ENCODE results near the gene HSPH1.

The HSPH1 gene

GRCh38 chr13:31096654-31097302 lies 64.9 kb downstream of the HSPH1 start:
- no peak for DNase-seq (ENCODE audit: extremely low read depth, low read depth)
- no peak for TF ChIP-seq CTCF (IDR thresholded peaks at IDR 0.05; ENCODE audit: low read depth, low read length)

GRCh38 chr13:31094331-31095015 lies 67.2 kb downstream of the HSPH1 start:
- DNase-seq (ENCODE audit: extremely low read depth, low read depth), result no peak
- TF ChIP-seq CTCF (IDR thresholded peaks at IDR 0.05; ENCODE audit: low read depth, low read length), result no peak

- no peak for TF ChIP-seq CTCF (IDR thresholded peaks at IDR 0.05; ENCODE audit: low read depth, low read length)
- DNase-seq (ENCODE audit: extremely low read depth, low read depth), result no peak
These were observed 68.4 kb downstream of the HSPH1 start for GRCh38 chr13:31093145-31093885.

- no peak for DNase-seq (ENCODE audit: extremely low read depth, low read depth)
- no peak for TF ChIP-seq CTCF (IDR thresholded peaks at IDR 0.05; ENCODE audit: low read depth, low read length)
These were observed 69.1 kb downstream of the HSPH1 start for GRCh38 chr13:31092646-31093045.

GRCh38 chr13:31090961-31091624 lies 70.6 kb downstream of the HSPH1 start:
- no peak for TF ChIP-seq CTCF (IDR thresholded peaks at IDR 0.05; ENCODE audit: low read depth, low read length)
- DNase-seq (ENCODE audit: extremely low read depth, low read depth), result no peak

GRCh38 chr13:31090096-31090495 lies 71.6 kb downstream of the HSPH1 start:
- no peak for DNase-seq (ENCODE audit: extremely low read depth, low read depth)
- no peak for TF ChIP-seq CTCF (IDR thresholded peaks at IDR 0.05; ENCODE audit: low read depth, low read length)

Measured in AG09319 (cell line).